K562 (cell line): Measurements from ENCODE around the gene CCL5.

Experiments used
- ATF3 ChIP-seq, 2 experiments: fragments of 450-650 bp in 1 of 2; sonication (generic) in 1 of 2; formaldehyde crosslinking in 1 of 2; IDR thresholded peaks in 1 of 2; conservative IDR thresholded peaks in 1 of 2; 2 replicates each; pipeline versions ENCODE4 v1.6.1 to v1.8.1; 2016 to 2023; ENCODE audit warnings: mild to moderate bottlenecking in 2 of 2, moderate library complexity in 2 of 2, inconsistent platforms in 1 of 2, missing genetic modification reagents in 1 of 2
- CTBP1 ChIP-seq: fragments of 450-650 bp; IDR thresholded peaks from 2 replicates; pipeline ENCODE4 v1.6.1; 2016; ENCODE audit warnings: borderline replicate concordance
- FIP1L1 ChIP-seq: fragments of 200-400 bp; formaldehyde crosslinking; IDR thresholded peaks from 2 replicates; pipeline ENCODE4 v1.6.1; 2018; ENCODE audit warnings: mild to moderate bottlenecking, low read depth, low read length; ENCODE audit not compliant: poor library complexity, severe bottlenecking
- KLF16 ChIP-seq: IDR thresholded peaks from 2 replicates; pipeline ENCODE4 v1.6.1; 2016; ENCODE audit warnings: antibody characterized with exemption
- POLR2A ChIP-seq: fragments of 450-650 bp; conservative IDR thresholded peaks from 2 replicates; pipeline ENCODE4 v1.6.1; 2016
- PPARD ChIP-seq: fragments of 250-450 bp; sonication (Bioruptor Pico); IDR thresholded peaks from 2 replicates; pipeline ENCODE4 v1.8.0; 2022; ENCODE audit warnings: inconsistent platforms, mild to moderate bottlenecking, moderate library complexity
- PREB ChIP-seq: sonication (generic); formaldehyde crosslinking; IDR thresholded peaks from 2 replicates; pipeline ENCODE4 v1.8.1; 2023; ENCODE audit warnings: mild to moderate bottlenecking, missing genetic modification reagents
- STAT5A ChIP-seq: IDR thresholded peaks from 2 replicates; pipeline ENCODE4 v1.6.1; 2012; ENCODE audit warnings: low read length, inconsistent platforms, borderline replicate concordance

- no peak for TF ChIP-seq KLF16
- no peak for TF ChIP-seq POLR2A
- no peak for TF ChIP-seq CTBP1
- no peak for TF ChIP-seq FIP1L1
- TF ChIP-seq PREB (CRISPR knock-in tag) = no peak
- no peak for TF ChIP-seq STAT5A
- TF ChIP-seq ATF3 (IDR thresholded peaks at IDR 0.05) = no peak
- TF ChIP-seq ATF3 (CRISPR knock-in tag; conservative IDR thresholded peaks at IDR 0.05) = no peak
- TF ChIP-seq PPARD (CRISPR knock-in tag) = no peak
Measured at GRCh38 chr17:35866341-35866950, 13.7 kb downstream of the CCL5 start.
